ENCODE data around the gene PMS1.

GRCh38 chr2:189880429-189880828 lies 96.2 kb downstream of the PMS1 start:
- no peak for TF ChIP-seq EZH2phosphoT487 (IDR thresholded peaks at IDR 0.05; ENCODE audit: unreplicated experiment)
- no peak for TF ChIP-seq CTCF (conservative IDR thresholded peaks at IDR 0.05; ENCODE audit: low read depth in 2 of 2)
- TF ChIP-seq EZH2 (IDR thresholded peaks at IDR 0.05; ENCODE audit: low read depth, unreplicated experiment) = no peak
- no peak for TF ChIP-seq REST (IDR thresholded peaks at IDR 0.05; ENCODE audit: unreplicated experiment)
